Iris pigment epithelial cell (primary cell): Measurements from ENCODE around the gene SH3BP2.

Source experiments
- DNase-seq: peaks from one replicate; pipeline ENCODE4 v3.0.0-alpha.2; 2011; ENCODE audit warnings: low read depth

The SH3BP2 gene

DNA sequence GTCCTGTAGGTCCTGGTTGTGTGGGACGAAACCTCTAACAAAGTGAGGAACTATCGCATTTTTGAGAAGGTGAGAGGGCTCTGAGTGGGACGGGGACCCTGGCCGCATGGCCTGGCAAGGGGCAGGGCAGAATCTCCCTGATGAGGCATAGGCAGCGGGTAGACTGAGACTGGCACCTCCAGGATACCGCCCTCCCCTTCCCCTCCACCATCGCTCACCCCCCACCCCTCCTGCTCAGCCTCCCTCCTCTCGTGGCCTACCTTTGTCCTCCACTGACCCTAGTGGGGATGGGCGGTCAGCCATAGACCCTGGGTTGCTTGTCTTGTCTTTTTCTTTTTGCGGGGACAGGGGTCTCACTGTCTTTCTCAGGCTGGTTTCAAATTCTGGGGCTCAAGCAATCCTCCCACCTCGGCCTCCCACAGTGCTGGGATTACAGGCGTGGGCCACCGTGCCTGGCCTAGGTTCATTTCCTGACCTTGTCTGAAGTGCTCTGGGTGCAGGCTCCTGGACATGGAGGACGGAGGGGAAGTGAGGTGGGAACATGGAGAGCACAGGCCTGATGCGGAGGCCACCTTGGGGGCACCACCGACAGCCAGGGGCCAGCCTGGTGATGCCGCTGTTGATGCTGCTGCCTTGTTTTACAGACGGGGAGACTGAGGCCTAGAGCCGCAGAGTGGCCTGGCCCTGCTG is 40.2 kb downstream of the SH3BP2 start:
- no peak for DNase-seq

GRCh38 chr4:2833671-2834000 is 40.8 kb downstream of the SH3BP2 start:
- DNase-seq = no peak

- DNase-seq = no peak
These were observed 41.4 kb downstream of the SH3BP2 start for GRCh38 chr4:2834001-2834921.

- DNase-seq = no peak
These were observed 43.1 kb downstream of the SH3BP2 start for GRCh38 chr4:2835978-2836377.

GRCh38 chr4:2836391-2836859 is 43.5 kb downstream of the SH3BP2 start:
- DNase-seq = no peak

GRCh38 chr4:2837110-2837903 is 44.4 kb downstream of the SH3BP2 start:
- no peak for DNase-seq

DNA sequence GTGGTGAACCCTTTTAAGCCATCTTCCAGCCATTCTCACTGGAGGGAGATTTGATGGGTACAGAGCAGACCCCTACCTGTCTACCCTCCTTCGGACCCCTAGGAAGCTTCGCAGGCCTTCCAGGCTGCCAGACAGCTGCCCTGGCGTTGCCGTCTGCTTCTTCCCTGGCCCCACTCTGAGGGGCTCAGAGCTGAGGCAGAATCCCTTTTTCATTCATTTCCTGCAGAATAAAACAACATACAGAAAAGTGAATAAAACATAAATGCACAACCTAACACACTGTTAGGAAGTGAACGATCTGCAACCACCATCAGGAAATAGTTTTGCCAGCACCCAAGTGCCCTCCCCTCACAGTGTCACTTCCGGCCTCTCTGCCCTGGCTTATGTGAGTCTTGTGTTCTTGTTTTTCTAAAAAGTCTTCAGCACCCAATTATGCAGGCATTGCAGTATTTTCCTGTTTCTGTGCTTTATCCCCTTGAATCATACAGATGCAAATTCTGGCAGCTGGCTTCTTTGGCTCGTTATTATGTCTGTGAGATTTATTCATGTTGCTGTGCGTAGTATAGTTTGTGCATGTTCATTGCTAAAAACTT is 45.1 kb downstream of the SH3BP2 start:
- peak; percentile 71 for DNase-seq

DNA sequence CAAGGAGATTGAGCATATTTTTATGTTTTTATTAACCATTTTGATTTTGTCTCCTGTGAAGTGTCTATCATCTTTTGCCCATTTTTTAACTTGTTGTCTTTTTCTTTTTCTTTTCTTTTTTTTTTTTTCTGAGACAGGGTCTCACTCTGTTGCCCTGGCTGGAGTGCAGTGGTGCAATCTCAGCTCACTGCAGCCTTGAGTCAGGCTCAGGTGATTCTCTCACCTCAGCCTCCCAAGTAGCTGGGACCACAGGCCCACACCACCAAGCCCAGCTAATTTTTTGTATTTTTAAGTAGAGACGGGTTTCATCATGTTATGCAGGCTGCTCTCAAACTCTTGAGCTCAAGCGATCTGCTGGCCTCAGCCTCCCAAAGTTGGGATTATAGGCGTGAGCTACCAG is 46.2 kb downstream of the SH3BP2 start:
- DNase-seq = no peak

DNA sequence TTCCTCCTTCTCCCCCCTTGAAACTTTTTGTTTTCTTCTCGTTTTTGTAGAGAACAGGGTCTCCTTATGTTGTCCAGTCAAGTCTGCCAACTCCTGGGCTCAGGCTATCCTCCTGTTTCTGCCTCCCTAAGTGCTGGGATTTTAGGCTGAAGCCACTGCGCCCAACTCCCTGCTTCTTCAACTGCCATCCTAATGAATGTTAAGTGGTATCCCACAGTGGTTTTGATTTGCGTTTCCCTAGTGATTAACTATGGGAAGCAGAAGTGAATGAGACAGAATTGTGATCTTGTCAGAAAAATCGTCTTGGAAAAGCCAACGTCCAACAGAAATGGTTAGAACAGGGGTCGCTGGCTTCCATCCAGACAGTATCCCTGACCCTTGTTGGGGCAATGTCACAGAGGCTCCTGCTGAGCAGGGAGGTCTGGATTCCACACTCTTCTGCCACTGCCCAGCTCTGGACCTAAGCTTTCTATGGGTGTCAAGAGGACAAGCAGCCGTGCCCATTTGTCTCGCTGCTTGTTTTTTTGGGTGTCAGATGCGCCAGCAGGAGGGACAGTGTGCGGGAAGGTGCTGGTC is 49.9 kb downstream of the SH3BP2 start:
- DNase-seq = no peak

GRCh38 chr4:2843263-2843940 is 50.5 kb downstream of the SH3BP2 start, which contains the start of gene ADD1:
Gene ADD1 (plus strand): TSS chr4:2843844. CDS start chr4:2875916, 32,072 bp downstream.
- DNase-seq = peak; percentile 90

DNA sequence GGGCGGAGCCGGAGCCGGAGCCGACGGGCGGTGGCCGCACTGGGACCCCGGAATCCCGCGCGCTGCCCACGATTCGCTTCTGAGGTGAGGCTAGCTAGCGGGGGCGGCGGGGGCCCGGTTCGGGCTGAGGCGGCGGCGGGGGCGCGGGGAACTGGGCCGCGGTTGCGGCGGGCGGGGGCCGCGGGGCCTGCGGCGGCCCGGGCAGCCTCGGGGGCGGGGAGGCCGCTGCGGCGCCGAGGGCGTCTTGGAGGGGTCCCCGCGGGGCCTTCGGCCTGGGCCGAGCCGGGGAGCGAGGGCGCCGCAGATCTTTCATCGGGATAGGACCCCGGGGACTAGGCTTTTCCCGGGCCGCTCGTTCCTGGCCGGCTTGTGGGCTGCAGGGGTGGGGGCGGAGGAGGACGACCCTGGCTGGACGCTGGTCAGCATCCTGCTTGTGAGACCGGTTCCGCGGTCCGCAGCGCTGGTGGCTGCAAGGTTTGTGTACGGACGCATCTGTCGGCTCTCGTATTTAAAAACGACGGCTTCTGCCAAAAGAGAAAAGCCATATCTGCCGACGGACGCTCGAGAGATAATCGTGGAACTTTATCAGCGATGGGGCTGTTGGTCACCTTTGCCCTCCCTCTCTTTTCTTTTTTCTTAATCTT is 51.2 kb downstream of the SH3BP2 start:
- no peak for DNase-seq

GRCh38 chr4:2846172-2846571 is 53.3 kb downstream of the SH3BP2 start:
- no peak for DNase-seq

DNA sequence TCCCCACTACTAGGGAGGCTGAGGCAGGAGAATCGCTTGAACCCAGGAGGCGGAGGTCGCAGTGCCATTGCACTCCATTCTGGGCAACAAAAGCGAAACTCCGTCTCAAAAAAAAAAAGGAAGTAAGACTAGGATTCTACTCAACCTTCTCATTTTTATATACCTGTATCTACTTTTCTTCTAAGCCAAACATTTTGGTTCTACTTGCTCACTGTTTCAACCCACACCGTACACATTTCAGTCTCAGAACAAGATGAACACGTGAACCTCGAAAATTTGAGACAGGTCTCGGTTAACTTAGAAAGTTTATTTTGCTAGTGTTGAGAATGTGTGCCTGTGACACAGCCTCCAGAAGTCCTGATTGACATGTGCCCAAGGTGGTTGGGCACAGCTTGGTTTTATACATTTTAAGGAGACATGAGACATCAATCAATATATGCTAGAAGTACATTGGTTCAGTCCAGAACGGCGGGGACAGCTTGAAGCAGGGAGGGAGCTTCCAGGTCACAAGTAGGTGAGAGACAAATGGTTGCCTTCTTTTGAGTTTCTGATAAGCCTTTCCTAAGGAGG is 54.5 kb downstream of the SH3BP2 start:
- DNase-seq = no peak

GRCh38 chr4:2848449-2848848 is 55.6 kb downstream of the SH3BP2 start:
- DNase-seq = peak; percentile 54

- no peak for DNase-seq
These were observed 56.6 kb downstream of the SH3BP2 start for GRCh38 chr4:2849267-2850152.

GRCh38 chr4:2850966-2851798 is 58.3 kb downstream of the SH3BP2 start:
- no peak for DNase-seq

GRCh38 chr4:2852481-2852921 is 59.6 kb downstream of the SH3BP2 start:
- DNase-seq = no peak

- DNase-seq = no peak
These were observed 62.7 kb downstream of the SH3BP2 start for GRCh38 chr4:2855584-2855983.
